SK-N-MC (cell line): ENCODE measurements around the gene DBR1.

Experiments
- EZH2 ChIP-seq: fragments of 200-600 bp; sonication (generic); IDR thresholded peaks from one replicate; pipeline ENCODE4 v1.6.1; 2017; ENCODE audit warnings: antibody characterized with exemption
- FOXP2 ChIP-seq: optimal IDR thresholded peaks from 2 replicates; pipeline ENCODE3; 2011; ENCODE audit warnings: mild to moderate bottlenecking, moderate library complexity; ENCODE audit not compliant: insufficient read depth; ENCODE audit errors: extremely low read length, control extremely low read depth
- POLR2AphosphoS5 ChIP-seq: IDR thresholded peaks from 2 replicates; pipeline ENCODE4 v1.6.1; 2012; ENCODE audit warnings: mild to moderate bottlenecking, low read depth, low read length, borderline replicate concordance

- no peak for TF ChIP-seq POLR2AphosphoS5
- no peak for TF ChIP-seq EZH2
- no peak for TF ChIP-seq FOXP2
Measured at GRCh38 chr3:138127636-138128365, 46.9 kb downstream of the DBR1 start.
